Measurements from ENCODE around the gene SFTPB. TPM values are rescaled to one million over a fixed set of nuclear protein-coding genes. Genes with fewer than 3 reads are reported as not detected.

Gene SFTPB
- total and polyA plus RNA-seq, 4 donors, result not detected

GRCh38 chr2:85653996-85654395 lies 14.0 kb downstream of the SFTPB start:
- TF ChIP-seq SP1 (IDR thresholded peaks at IDR 0.05), result no peak
- no peak for TF ChIP-seq ATF3 (IDR thresholded peaks at IDR 0.05)
- no peak for TF ChIP-seq EGR1 (IDR thresholded peaks at IDR 0.05; ENCODE audit: low read depth in 2 of 2)
- no peak for TF ChIP-seq NR2F2 (IDR thresholded peaks at IDR 0.05)
- no peak for TF ChIP-seq HNF4A (conservative IDR thresholded peaks at IDR 0.05)
- no peak for TF ChIP-seq JUND (IDR thresholded peaks at IDR 0.05)
- no peak for TF ChIP-seq YY1 (IDR thresholded peaks at IDR 0.05)
- TF ChIP-seq GABPA (IDR thresholded peaks at IDR 0.05 in 1 of 2, conservative IDR thresholded peaks at IDR 0.05 in 1 of 2), result no peak
- no peak for TF ChIP-seq HNF4G (IDR thresholded peaks at IDR 0.05)
- TF ChIP-seq REST (IDR thresholded peaks at IDR 0.05), result no peak
- TF ChIP-seq RXRA (IDR thresholded peaks at IDR 0.05), result no peak
- TF ChIP-seq CTCF (IDR thresholded peaks at IDR 0.05; ENCODE audit: low read depth, low read length, missing input control), result no peak
- TF ChIP-seq FOXA1 (IDR thresholded peaks at IDR 0.05), result no peak
- TF ChIP-seq FOXA2 (IDR thresholded peaks at IDR 0.05), result no peak
- no peak for TF ChIP-seq ZBTB33 (IDR thresholded peaks at IDR 0.05)
- TF ChIP-seq MAX (IDR thresholded peaks at IDR 0.05), result no peak
- TF ChIP-seq TAF1 (conservative IDR thresholded peaks at IDR 0.05), result no peak
- TF ChIP-seq RAD21 (IDR thresholded peaks at IDR 0.05), result no peak
- Histone ChIP-seq H3K27me3 (ENCODE audit: control insufficient read depth in 4 of 4, insufficient read depth in 4 of 4, low read length in 3 of 4) (no peaks in the 10 kb centered on the region), H3K9ac (ENCODE audit: low read depth in 1 of 2, low read length in 2 of 2) (no peak overlapping the region), H3K27ac (ENCODE audit: low read depth in 1 of 2, low read length in 2 of 2) (no peak overlapping the region), H3K36me3 (ENCODE audit: control insufficient read depth in 4 of 4, insufficient read depth in 3 of 4, low read depth in 1 of 4, low read length in 3 of 4) (peaks cover 0 to 30% (median 20%) of the 10 kb centered on the region in 4 donors), H3K4me1 (ENCODE audit: control insufficient read depth in 4 of 4, insufficient read depth in 4 of 4, low read length in 3 of 4) (no peaks in the 10 kb centered on the region), H3K4me3 (ENCODE audit: low read depth in 1 of 3, low read length in 3 of 3) (no peak overlapping the region), H3K9me3 (ENCODE audit: control insufficient read depth in 4 of 4, low read length in 3 of 4) (no peaks in the 10 kb centered on the region)
- 86% methylated on average over 3 of the region's 3 CpGs for WGBS
- no peak for DNase-seq (ENCODE audit: low spot score)

All from liver (tissue), 9 donors.